HTERT RPE-1 (cell line): Measurements from ENCODE around the gene TMEM150B.
"Not testable (repeated sequence)": the region's sequence is repeated elsewhere in the genome, so short reads cannot be mapped to it uniquely, and the experiment has no call there.

Source experiments
- in situ Hi-C: fragments of 300-500 bp; cut with MboI; formaldehyde crosslinking; loops from 4 replicates; pipeline ENCODE4 v1.14.3; 2020; ENCODE audit warnings: low sequenced_read_pairs

TMEM150B gene

DNA sequence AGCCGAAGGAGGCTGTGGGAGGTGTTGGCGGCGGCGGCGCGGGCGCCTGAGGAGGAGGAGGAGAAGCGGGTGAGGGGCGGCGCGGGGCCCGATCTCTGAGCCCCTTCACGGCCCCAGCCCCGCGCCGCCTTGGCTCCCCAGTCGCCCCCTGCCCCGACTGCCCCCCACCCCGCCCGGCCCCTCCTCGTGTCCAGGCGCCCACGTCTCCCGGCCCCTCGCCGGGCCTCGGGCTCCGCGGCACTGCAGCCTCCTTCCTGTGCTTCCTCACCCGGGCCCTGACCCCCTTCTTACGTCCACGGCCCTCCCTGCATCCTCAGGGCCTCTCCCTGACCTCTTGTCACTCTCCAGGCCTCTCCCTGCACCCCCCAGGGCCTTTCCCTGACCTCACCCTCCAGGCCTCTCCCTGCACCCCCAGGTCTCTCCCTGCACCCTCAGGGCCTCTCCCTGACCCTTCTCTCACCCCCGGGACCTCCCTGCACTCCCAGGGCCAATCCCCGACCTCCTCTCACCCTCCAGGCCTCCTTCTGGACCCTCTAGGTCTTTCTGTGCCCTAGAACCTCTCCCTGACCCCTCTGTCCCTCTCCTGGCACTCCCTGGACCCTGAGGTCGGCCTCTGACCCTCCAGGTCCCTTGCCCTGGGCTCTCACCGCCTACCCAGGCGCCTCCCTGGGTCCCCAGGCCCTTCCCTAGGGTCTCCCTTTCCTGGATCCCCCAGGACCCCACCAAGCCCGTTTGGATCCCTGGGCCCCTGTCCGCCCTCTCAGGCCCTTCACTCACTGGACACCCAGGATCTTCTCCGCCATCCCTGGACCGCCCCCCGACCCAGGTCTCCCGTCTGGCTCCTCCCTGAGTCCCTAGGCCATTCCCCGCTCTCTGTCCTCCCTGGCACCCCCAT is 15.0 kb upstream of the TMEM150B start:
- in situ Hi-C loops, result no loop called here

DNA sequence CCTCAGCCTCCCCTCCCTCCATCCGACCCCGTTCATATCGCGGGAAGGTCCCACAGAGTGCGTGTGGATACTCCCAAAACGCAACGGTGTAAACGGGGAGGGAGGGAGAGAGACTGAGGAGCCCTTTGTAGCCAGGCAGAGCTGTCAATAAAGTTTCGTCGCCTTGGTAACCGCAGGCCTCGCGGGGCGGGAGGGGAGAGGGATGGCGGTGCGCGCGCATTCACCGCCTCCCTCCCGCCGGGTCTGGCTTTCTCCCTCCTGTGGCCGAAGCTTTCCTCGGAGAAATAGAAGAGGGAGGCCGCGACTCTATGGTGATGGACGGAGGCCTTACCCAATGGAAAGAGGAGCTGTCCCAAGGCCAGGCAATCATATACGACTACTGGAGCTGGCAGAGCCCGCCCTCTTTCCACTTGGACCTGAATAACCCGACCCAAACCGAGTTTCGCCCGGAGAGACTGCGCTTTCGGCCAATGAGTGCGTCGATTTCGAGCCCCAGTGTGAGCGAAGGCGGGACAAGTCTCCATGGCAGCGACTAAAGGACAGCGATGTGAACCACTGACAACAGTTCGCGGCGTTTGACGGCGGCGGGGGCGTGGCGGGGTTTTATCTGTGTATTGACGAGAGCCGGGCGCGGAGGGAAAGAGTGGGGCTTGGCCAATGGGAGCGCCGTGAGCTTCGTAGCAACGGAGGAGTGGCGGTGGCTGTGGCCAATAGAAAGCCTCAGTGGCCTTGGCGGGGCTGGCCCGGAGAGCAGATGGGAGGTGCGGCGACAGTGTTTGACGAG is 14.2 kb upstream of the TMEM150B start, which contains the start of gene KMT5C:
Gene KMT5C, plus strand, starts transcription at position 772 of the 784 bp plus-strand sequence. CDS start 2,061 bp downstream, outside the sequence.
- in situ Hi-C loops, result no loop called here

DNA sequence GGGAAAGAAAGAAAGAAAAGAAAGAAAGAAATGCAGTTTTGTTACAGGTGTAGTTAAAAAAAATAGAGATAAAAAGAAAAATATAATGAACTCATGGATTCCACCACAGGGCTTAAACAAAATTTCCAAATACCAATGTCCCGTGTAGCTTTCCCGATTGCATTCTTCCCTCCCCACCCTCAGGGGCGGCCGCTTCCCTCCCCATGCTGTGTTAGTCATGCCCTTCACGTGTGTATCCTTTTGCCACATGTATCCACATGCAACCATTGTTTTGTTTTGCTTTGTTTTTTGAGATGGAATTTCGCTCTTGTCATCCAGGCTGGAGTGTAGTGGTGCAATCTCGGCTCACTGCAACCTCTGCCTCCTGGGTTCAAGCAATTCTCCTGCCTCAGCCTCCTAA is 11.0 kb upstream of the TMEM150B start:
- in situ Hi-C loops, result no loop called here

- in situ Hi-C loops, result no loop called here
Observed at GRCh38 chr19:55333870-55334269, 8.7 kb upstream of the TMEM150B start.

DNA sequence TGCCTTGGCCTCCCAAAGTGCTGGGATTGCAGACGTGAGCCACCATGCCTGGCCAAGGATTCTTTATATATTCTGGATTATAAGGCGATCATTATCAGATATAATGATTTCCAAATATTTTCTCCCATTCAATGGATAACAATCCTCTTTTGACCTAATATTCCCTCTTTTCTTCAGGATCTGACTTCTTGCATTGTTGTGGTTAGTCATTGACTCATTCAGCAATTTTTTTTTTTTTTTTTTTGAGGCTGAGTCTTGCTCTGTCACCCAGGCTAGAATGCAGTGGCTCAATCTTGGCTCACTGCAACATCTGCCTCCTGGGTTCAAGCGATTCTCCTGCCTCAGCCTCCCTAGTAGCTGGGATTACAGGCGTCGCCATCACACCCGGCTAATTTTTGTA is 4.7 kb upstream of the TMEM150B start:
- in situ Hi-C loops, result not testable (repeated sequence)

- in situ Hi-C loops, result not testable (repeated sequence)
Observed at GRCh38 chr19:55328774-55329318, 3.7 kb upstream of the TMEM150B start.

GRCh38 chr19:55324662-55325061 is 479 bp downstream of the TMEM150B start:
- in situ Hi-C loops, result no loop called here

GRCh38 chr19:55322204-55322885 is 2.8 kb downstream of the TMEM150B start:
- in situ Hi-C loops, result no loop called here

GRCh38 chr19:55321466-55322137 is 3.5 kb downstream of the TMEM150B start:
- in situ Hi-C loops, result no loop called here

GRCh38 chr19:55320844-55321419 is 4.2 kb downstream of the TMEM150B start:
- in situ Hi-C loops, result no loop called here

DNA sequence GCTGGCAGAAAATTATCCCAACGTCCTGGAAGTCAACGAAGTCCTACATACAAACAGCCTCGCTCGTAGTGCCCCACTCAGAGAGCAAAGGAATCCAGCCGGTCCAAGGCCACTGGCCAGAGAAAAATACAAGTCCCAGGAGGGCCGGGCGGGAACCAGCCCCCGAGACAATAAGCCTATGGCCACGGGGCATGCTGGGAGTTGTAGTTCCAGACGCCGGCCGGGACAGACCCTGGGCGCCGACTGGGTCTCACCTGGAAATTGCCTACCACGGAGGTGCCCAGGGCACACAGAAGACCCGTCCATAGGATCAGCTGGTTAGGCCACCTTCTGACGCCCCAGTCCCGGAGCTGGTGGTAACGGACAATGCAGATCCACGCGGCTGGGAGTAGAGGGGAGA is 5.4 kb downstream of the TMEM150B start:
- in situ Hi-C loops, result no loop called here

DNA sequence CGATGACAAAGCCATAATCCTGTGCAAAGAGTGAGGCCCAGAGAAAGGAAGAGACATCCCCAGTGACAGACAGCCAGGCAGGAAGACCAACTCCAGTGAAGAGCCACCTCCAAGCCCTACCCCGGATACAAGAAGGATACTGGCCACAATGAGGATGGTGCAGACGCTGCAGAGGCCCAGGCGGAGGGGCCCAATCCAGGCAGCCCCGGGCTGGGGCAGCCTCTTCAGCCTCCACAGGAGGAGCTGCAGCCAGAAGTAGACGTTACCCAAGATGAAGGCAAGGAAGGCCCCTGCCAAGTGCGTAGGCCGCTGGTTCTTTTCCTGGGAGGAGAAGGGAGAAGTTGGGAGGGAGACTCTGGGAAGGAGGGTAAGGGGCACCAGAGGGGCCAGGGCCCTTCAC is 8.5 kb downstream of the TMEM150B start:
- in situ Hi-C loops, result no loop called here

GRCh38 chr19:55315956-55316525 is 9.1 kb downstream of the TMEM150B start:
- in situ Hi-C loops, result no loop called here

DNA sequence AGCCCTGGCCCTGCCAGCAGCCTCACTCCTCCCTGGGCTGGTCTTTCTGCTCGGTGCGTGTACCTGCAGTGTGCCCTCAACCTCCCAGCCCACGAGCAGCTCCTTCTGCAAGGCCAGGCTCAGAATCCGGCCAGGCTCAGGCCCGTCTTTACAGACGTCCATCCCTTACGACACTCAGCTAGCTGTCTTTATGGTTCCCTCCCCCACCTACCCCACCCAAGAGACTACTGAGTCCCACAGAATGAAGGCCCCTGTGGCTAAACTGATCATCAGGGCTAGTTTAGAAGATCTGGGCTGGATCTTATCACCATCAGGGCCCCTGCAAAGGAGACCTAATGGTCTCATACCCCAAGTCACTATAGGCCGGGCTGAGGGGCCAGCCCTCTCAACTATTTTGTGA is 10.7 kb downstream of the TMEM150B start:
- in situ Hi-C loops, result no loop called here

- in situ Hi-C loops, result no loop called here
Observed at GRCh38 chr19:55312621-55313512, 12.3 kb downstream of the TMEM150B start.

DNA sequence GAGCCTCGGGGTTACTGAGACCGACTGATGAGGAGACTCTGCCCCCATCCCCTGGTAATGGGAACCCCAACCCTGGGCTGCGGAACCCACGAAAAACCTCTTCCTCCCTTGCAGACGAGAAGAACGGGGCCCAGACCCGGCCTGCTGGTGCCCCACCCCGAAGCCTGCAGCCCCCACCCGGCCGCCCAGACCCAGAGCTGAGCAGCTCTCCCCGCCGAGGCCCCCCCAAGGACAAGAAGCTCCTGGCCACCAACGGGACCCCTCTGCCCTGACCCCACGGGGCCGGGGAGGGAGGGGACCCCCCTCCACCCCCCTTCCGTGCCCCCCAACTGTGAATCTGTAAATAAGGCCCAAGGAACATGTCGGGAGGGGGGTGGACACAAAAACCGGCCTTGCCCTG is 13.3 kb downstream of the TMEM150B start:
- in situ Hi-C loops, result no loop called here

DNA sequence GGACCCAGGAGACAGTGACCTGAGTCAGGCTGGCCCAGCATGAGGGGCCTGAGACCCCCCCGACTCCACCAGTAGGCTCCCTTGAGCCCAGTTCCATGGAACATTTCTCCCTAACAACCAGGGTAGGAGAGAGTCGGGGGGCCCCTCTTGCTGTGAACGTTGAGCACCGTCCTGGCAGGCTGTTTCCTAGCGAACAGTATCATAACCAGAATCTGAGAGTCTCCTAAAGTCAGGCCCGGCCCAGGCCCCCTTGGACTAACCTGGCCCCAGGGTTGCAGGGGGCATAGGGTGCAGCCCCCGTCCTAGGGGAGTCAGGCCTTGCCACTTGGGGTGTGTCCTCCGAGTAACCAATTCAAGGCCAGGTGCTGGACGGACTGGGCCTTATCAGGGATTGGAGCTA is 13.7 kb downstream of the TMEM150B start:
- in situ Hi-C loops, result no loop called here

DNA sequence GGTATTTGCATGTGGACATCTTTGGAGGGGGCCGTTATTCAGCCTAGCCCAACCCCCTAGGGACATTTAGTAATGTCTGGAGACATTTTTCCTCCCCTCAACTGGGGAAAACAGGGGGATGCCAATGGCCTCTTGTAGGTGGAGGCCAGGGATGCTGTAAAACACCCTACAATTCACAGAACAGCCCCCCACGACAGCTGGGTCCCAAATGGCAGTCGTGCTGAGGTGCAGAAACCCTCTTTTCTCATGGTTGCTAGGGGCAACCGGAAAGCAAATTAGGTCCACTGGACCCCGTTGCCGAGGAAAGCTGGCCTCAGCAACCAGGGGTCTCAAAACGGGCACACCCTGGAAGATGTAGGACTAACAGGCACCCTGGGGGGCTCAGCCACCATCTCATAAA is 14.6 kb downstream of the TMEM150B start:
- in situ Hi-C loops, result no loop called here

- in situ Hi-C loops, result no loop called here
Observed at GRCh38 chr19:55309448-55309847, 15.7 kb downstream of the TMEM150B start.
